ENCODE measurements around the gene GUCD1.

GUCD1 gene

DNA sequence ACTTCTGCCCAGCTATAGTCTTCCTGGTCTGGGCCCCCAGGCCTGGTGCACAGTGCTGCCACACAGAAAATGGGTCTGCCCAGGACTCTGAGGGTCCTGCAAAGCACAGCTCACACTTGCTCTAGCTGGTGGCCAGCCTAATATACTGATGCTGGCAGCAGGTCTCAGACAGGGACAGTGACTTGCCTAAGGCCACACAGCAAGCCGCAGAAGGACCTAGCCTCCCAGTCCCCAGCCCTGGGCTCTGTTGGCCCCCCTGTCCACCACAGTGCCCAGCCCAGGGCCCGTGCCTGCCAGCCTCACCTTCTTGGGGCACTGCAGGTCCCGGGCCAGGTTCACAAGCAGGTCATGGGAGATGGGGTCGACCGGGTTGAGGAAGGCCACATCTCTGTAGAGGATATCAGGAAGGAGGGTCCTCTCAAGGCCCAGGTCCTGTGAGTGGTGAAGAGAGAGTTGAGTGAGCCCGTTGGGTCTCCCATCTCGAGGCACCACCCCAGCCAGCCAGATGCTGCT, 34.6 kb upstream of the GUCD1 start:
- no peak for DNase-seq

GRCh38 chr22:24588757-24589481, 34.0 kb upstream of the GUCD1 start:
- no peak for DNase-seq

DNA sequence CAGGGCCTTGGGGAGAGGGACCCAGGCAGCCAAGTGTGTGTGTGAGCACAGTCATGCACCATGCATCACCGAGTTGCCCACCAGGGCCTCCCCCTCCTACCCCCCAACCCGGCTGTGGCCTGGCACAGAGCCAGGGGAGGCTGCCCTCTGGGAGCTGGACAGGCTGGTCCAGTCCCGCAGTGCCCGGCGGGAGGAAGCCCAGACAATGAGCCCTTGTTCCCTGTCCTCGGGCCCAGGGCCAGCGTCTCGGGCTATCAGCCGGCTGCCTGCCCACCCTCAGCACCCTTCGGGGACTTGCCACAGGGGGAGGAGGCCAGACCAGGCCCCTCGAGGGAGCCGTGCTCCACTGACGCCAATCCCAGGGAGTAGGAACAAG, 33.4 kb upstream of the GUCD1 start:
- no peak for DNase-seq

DNA sequence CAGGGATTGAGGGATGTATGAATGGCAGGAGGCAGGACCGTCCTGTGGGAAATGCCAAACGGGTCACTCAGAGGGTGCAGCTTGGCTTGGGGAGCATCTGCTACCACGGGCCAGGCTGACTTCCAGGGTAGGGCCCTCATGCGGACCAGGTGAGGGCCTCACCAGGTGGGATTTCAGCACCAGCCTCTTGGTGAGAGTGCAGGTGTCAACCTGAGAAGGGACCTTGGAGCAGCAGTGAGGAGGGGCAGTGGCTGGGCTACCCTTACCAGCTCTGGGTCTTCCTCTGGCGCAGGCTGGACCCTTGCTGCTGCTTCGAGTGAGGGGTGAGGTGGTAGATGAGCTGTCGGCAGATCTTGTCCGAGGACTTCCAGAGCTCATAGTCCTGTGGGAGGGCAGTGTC, 33.0 kb upstream of the GUCD1 start:
- no peak for DNase-seq

GRCh38 chr22:24587251-24587650, 32.3 kb upstream of the GUCD1 start:
- DNase-seq, result no peak

DNA sequence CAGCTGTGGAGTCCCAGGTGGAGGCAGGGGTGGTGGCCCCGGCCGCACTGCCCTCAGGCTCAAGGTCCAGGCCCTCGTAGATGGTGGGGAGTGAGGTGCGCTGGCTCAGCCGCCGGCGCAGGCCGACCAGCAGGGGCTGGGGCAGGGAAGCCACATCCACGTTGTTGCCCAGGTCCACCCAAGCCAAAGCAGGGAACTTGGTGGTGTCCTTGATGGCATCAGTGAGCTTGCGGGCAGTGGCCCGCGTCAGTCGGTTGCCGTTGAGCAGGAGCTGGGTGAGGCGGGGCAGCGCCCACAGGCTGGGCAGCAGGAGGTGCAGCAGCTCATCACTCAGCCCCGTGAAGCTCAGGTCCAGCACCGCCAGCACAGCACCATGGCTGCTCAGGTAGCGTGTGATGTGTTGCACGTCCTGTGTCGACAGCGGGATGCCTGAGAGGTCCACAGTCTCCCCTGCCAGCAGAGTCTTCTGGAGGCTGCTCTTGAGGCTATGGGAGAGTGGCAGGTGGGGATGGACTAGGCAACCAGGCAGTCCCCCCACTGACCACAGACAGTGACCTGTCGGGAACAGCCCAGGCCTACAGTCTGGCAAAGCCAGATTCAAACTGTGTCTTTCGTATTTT, 31.1 kb upstream of the GUCD1 start:
- DNase-seq, result no peak

DNA sequence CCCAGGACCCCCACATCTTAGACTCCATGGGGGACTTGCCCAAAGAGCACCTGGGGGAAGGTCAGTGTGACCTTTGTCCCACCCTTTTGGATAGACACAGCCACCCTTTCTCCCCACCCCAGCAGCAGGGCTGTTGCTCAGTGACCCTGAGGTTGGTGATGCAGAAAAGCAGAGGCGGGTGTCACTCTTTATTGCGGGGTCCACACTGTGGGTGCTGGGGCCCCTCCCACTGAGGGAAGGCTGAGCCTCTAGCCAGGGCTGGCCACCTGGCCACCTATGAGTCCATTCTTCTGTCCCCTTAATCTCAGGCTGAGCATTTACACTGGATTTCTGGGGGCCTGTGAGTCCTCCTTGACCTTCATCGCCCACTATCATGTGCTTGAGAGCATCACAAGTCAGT, 30.5 kb upstream of the GUCD1 start:
- DNase-seq, result no peak

GRCh38 chr22:24584871-24585411, 30.0 kb upstream of the GUCD1 start:
- no peak for DNase-seq

- DNase-seq, result no peak
Measured at GRCh38 chr22:24584166-24584790, 29.3 kb upstream of the GUCD1 start.

DNA sequence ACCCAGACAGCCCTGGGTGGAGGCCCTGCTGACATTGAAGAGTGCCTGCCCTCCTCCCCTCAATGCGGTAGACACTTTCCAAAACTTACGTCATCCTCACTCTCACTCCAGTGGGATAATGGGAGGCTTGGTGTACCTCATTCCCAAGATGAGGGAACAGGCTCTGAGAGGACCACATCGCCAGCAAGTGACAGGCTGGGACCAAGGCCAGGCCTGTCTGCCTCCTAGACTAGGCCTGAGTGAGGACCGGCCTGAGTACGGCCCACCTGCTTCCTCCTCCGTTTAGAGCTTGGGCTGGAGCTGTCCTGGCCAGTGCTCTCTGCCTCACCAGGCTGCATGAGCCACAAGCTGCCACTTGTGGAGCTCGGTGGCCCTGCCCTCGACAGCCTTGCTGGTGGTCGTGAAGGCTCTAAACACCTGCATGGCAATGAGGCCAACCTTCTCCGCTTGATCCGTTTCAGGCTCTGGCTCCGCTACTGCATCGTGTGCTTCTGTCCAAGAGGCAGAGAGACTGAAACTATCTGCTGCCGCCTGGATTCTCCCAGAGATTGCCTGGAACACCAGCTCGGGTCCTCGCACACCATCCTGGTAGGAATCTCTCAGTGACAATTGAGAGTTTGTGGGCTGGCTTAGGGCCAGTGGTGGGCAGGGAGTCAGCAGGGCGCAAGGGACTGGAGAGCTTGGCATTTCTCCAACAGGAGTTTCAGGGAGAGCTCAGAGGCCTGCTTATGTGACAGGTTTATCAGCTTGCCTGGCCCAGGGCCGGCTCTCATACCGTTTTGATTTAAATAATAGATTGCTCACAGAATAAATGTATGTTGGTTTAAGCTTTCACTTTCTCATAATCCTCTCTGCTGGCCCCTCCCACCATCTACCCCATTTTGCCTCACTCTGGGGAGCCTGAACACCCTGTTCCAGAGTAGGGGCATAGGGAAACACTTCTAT, 28.6 kb upstream of the GUCD1 start:
- no peak for DNase-seq

GRCh38 chr22:24582056-24582814, 27.3 kb upstream of the GUCD1 start:
- DNase-seq, result no peak

DNA sequence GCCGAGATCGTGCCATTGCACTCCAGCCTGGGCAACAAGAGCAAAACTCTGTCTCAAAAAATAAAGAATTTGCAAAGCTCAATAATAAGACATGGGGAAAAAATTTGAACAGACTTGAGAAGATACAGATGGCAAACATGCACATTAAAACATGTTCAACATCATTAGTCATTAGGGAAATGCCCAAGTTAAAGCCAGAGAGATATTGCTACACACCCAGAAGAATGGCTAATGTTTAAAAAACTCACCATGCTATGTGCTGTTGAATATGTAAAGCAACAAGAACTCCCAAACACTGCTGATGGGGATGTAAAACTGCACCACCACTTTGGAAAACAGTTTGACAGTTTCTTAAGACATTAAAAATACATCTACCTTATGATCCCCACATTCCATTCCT, 25.3 kb upstream of the GUCD1 start:
- DNase-seq, result no peak

DNA sequence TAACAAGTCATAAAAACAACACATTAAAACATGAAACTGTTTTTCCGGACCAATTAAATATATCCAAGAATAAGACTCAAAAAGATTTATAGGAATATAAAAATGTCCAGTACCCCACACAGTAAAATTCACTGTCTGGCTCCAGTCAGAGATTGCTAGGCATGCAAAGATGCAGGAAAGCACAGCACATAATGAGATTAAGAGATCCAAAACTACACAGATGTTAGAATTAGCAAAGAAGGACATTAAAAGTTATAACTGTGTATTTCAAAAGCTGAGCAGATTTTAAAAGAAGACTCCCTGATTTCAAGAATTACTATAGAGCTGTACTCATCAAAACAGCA, 24.3 kb upstream of the GUCD1 start:
- no peak for DNase-seq

DNA sequence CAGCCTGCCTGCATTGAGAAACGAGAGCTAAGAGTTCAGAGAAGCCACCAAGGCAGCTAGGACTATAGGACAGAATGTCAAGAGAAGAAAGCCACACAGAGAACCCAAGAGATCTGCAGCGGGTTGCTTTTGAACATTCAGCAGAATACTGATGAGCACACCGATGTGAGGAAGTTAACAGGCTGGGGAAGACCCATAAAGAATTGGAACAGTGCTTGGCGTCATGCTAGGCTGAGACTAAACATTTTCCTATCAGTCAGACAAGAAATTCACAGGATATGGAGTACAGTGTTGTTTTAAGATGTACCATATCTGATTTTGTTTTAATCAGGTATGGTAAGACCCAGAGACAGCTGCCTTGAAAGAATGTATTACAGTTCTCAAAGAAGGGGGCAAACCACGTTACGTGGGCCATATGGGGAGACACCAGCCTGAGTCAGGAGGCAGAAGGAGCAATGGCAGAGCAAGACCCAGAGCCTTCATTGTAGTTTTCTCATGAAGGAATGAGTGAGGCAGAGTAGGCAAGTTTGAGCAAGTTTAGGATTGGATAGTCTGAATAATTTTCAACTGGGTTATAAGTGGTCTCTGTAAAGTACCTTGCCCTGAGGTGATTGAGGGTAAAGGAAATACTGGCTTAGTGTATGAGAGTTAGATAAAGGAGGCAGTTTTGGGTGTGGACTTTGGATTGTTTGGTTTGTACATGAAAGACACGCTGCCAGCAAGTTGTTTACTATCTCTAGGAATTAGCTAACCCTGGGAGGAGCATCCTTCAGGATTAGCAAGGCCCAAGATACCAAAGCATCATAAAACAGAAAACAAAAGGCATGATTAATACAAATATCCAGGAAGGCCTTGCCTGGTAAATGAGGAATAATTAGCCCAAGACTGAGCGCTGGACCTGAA, 23.7 kb upstream of the GUCD1 start:
- no peak for DNase-seq

DNA sequence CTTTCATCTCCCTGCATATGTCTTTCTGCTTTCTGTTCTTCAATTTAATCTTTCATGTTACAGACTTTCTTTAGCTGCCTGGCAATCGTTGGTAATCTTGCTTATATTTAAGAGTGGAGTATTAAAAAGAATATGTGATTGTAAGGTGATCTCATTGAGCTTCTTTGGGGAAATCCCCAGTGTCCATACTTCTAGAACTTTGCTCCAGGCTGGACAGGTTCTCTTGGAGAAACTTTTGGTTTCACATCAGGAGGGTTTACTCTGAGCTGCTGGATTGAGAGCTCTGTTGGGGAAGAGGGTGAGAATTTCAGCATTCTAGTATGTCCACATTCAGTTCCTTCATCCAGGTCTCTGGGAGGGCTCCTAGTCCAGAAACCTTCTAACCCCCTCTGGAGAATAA, 21.8 kb upstream of the GUCD1 start:
- DNase-seq, result no peak

- DNase-seq, result no peak
Measured at GRCh38 chr22:24571266-24571665, 16.3 kb upstream of the GUCD1 start.

DNA sequence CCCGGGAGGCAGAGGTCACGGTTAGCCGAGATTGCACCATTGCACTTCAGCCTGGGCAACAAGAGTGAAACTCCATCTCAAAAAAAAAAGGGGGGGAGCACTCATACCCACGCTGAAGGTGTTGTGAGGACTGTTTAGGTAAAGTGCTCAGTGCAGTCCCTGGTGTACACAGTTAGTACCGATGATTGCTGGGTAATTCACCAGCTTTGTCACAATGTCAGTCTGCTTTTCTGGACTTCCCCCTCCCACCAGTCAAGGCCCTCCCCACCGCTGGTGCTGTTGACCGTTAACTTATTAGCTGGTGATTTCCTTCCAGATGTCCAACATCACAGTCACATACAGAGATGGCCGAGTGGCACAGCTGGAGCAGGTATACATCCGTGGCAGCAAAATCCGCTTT, 12.7 kb upstream of the GUCD1 start:
- no peak for DNase-seq

- no peak for DNase-seq
Measured at GRCh38 chr22:24566899-24567511, 12.1 kb upstream of the GUCD1 start.

DNA sequence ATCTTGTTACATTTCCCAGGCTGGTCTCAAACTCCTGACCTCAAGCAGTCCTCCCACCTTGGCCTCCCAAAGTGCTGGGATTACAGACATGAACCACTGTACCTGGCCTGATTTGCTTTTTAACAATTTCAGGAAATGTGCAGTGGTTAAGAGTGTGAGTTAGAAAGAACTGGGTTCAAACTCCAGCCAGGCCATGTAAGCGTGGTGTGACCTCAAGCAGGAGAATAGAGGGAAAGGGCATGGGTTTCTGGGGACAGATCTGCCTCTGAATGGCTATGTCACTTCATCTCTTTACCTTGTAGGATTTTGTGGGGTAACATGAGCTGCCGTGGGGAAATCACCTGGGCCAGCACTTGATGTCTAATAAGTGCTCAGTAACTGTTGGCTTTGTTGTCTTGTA, 10.1 kb upstream of the GUCD1 start:
- DNase-seq, result no peak

- no peak for DNase-seq
Measured at GRCh38 chr22:24564376-24565058, 9.6 kb upstream of the GUCD1 start.
